NCI-H82 (cell line): ENCODE measurements around the gene CCDC188.

Source experiments
- DNase-seq: peaks from one replicate; lab custom pipeline; 2025; lab: John Stamatoyannopoulos, UW

Gene CCDC188

GRCh38 chr22:20105456-20106204 is 45.2 kb downstream of the CCDC188 start:
- DNase-seq = no peak

DNA sequence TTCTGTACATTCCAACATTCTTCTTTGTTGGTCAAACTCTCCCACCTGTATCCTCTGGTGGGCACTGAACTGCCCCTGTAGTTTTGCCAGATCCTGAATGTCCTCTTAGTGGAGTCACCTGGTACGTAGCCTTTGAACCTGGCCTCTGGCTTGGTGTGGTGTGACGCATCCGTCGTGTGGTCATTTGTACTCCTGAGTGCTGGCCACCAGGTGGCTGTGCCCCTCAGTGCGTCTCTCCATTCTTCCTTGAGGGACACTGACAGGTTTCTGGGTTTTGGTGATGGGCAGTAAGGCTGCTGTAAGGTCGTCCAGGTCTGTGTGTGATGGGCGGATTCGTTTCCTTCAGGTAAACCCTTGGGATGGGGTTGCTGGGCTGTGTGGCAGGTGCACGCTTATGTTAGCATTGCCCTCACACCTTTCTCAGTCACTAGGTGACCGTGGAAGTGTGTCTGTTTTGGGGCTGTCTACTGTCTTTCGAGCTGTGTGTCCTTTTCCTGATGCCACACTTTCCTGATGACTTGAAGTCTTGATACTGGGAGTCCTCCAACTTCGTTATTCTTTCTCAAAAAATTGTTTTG is 48.6 kb downstream of the CCDC188 start:
- no peak for DNase-seq

- no peak for DNase-seq
Measured at GRCh38 chr22:20101638-20102037, 49.2 kb downstream of the CCDC188 start.

- DNase-seq = no peak
Measured at GRCh38 chr22:20099099-20099711, 51.6 kb downstream of the CCDC188 start.
